Measurements from ENCODE around the gene CBX4.

The CBX4 gene

DNA sequence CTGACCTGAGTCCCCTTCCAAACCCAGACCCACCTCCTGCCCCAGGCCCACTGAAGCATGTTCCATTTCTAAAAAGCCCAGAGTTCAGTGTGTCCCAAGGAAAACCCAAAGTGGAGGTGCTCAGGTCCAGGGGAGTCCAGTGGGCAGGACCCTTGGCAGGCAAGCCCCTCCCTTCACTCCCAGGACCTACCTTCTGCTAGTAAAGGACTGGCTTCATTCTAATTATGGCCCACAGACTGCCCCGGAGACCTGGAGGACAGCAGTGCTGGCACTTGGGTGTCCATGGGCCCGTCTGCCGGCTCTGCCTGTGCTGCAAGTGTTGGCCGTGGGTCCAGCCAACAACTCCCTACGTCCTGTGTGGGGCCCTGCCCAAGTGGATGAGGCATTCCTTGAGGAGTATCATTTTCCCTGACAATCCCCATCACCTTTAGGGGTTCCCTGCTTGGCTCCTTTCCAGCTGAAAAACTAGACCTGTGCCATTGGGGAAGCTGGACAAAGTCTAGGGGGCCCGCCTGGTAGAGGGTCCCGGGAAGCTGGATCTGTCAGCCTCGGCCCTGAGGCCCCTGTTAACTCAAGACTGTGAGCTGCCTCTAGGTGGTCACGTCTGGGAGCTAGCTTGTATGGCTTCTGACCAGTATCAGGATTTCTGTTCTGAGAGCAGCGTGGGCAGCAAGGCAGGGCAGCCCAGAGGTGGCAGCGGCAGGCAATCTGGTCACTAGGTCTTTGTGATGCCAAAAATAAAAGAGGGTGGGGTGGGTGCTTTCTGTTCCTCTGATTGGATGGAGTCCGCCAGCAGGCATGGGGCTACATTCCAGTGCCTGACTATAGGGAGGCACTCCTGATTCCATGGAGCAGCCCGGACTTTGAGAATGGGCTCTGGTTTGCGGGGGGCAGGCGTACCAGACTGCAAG, 53.1 kb downstream of the CBX4 start:
- no peak for DNase-seq

- DNase-seq: no peak
Measured at GRCh38 chr17:79785017-79785899, 54.0 kb downstream of the CBX4 start.

GRCh38 chr17:79784353-79785016, 54.8 kb downstream of the CBX4 start:
- no peak for DNase-seq

- DNase-seq: no peak
Measured at GRCh38 chr17:79783891-79784290, 55.3 kb downstream of the CBX4 start.
